T-cell (primary cell): ENCODE results near the gene MYOT. TPM values are rescaled to one million over a fixed set of nuclear protein-coding genes. Genes with fewer than 3 reads are reported as not detected.

Source experiments
- ATAC-seq, 4 experiments: fragments of 200-7000 bp in 3 of 4; fragments of 150-1000 bp in 1 of 4; cut with Tn5 transposase; replicated peaks in 1 of 4; 1 replicate in 3 of 4; 2 replicates in 1 of 4; pipeline ENCODE4 v1.10.0; 2021; ENCODE audit warnings: moderate library complexity in 3 of 4, mild to moderate bottlenecking in 2 of 4, moderate number of reproducible peaks in 1 of 4
- CTCF ChIA-PET, 2 donors: fragments of 300-600 bp; sonication (Branson Sonifier 250); formaldehyde crosslinking; loops; one replicate each; lab custom pipeline; 2022; ENCODE audit warnings: antibody characterized with exemption in 2 of 2; lab: Charles Lee
- POLR2A ChIA-PET, 2 donors: fragments of 300-600 bp; sonication (Branson Sonifier 250); formaldehyde crosslinking; loops; one replicate each; lab custom pipeline; 2022; ENCODE audit warnings: antibody characterized with exemption in 2 of 2; lab: Charles Lee
- DNase-seq, 35 experiments: peaks; one replicate each; pipeline versions ENCODE4 v3.0.0 to v3.0.0-alpha.2; 2013 to 2023
- H3K27ac ChIP-seq: one replicate; pipeline ENCODE4 v1.5.1; 2013; ENCODE audit warnings: low read length
- H3K27me3 ChIP-seq, 2 experiments: replicated peaks in 1 of 2; 1 replicate in 1 of 2; 2 replicates in 1 of 2; pipeline versions ENCODE4 v1.6.1 to v1.7.0; 2013; ENCODE audit warnings: low read length in 1 of 2, mixed read lengths in 1 of 2; ENCODE audit not compliant: control insufficient read depth in 2 of 2, insufficient read depth in 2 of 2; ENCODE audit errors: extremely low read depth in 1 of 2
- H3K36me3 ChIP-seq, 2 donors: 1 replicate in 1 of 2; 2 replicates in 1 of 2; pipeline versions ENCODE4 v1.6.1 to v1.7.0; 2013; ENCODE audit warnings: low read length in 1 of 2; ENCODE audit not compliant: control insufficient read depth in 2 of 2, insufficient read depth in 1 of 2; ENCODE audit errors: extremely low read depth in 1 of 2
- H3K4me1 ChIP-seq, 2 experiments: 1 replicate in 1 of 2; 2 replicates in 1 of 2; pipeline versions ENCODE4 v1.6.1 to v1.7.0; 2013; ENCODE audit warnings: low read length in 2 of 2, mixed read lengths in 1 of 2; ENCODE audit not compliant: insufficient read depth in 2 of 2, control insufficient read depth in 1 of 2; ENCODE audit errors: extremely low read depth in 1 of 2
- H3K4me3 ChIP-seq, 2 donors: 1 replicate in 1 of 2; 2 replicates in 1 of 2; pipeline versions ENCODE4 v1.5.1 to v1.7.0; 2013; ENCODE audit warnings: mild to moderate bottlenecking in 2 of 2, low read length in 1 of 2, moderate library complexity in 1 of 2; ENCODE audit not compliant: control insufficient read depth in 1 of 2; ENCODE audit errors: extremely low read depth in 1 of 2
- H3K9me3 ChIP-seq: 2 replicates; pipeline ENCODE4 v1.7.0; 2013
- H3K27ac Mint-ChIP-seq, 2 donors: one replicate each; pipeline ENCODE4 v1.8.0; 2020 to 2021; ENCODE audit warnings: mild to moderate bottlenecking in 2 of 2, mixed read lengths in 2 of 2
- H3K27me3 Mint-ChIP-seq, 2 donors: one replicate each; pipeline ENCODE4 v1.8.0; 2021 to 2022; ENCODE audit warnings: mixed read lengths in 2 of 2
- H3K36me3 Mint-ChIP-seq: one replicate; pipeline ENCODE4 v1.8.0; 2021; ENCODE audit warnings: mixed read lengths
- H3K4me1 Mint-ChIP-seq, 3 donors: one replicate each; pipeline ENCODE4 v1.8.0; 2020 to 2022; ENCODE audit warnings: mixed read lengths in 3 of 3, mild to moderate bottlenecking in 1 of 3
- H3K4me3 Mint-ChIP-seq, 3 donors: one replicate each; pipeline ENCODE4 v1.8.0; 2020 to 2022; ENCODE audit warnings: mild to moderate bottlenecking in 3 of 3, mixed read lengths in 3 of 3, moderate library complexity in 3 of 3
- H3K9me3 Mint-ChIP-seq, 3 donors: one replicate each; pipeline ENCODE4 v1.8.0; 2020 to 2022; ENCODE audit warnings: mixed read lengths in 3 of 3
- WGBS: methylation state at CpG from one replicate; pipeline ENCODE4 v1.1.5; 2013; ENCODE audit warnings: missing lambda C conversion rate; ENCODE audit not compliant: insufficient coverage; 5-methylcytosine and 5-hydroxymethylcytosine counted together
- total RNA-seq, 35 experiments: library from RNA in 6 of 35; stranded (reverse) in 6 of 35; fragments of 120-200 nt in 1 of 35; gene quantifications; one replicate each; pipeline versions ENCODE4 v1.2.1 to v1.2.4 and lab custom pipeline; 2013 to 2026

MYOT gene
- total RNA-seq, 5 donors from 2014 or later (not counting 1 experiment from before 2014, with no cell fraction given) = not detected

GRCh38 chr5:137871571-137871970, 3.9 kb downstream of the MYOT start:
- DNase-seq (no peak), ATAC-seq (no peak)
- Histone ChIP-seq H3K4me3 (no peak overlapping the region), H3K27me3 (no peaks in the 10 kb centered on the region), H3K9me3 (no peaks in the 10 kb centered on the region), H3K4me1 (no peaks in the 10 kb centered on the region), H3K36me3 (no peaks in the 10 kb centered on the region), H3K27ac (no peak overlapping the region)
- H3K27me3 Mint-ChIP-seq = no peaks in the 10 kb centered on the region
- WGBS = no CpG with 5 or more reads among the region's 3 CpGs
- ChIA-PET POLR2A (interaction anchor here in 1 of 2 donors (0.6 kb wide), 1 partner anchor 14 kb away, joined by 4 read pairs; no protein-coding TSS in a partner anchor), CTCF (no interaction called here)
- H3K9me3 Mint-ChIP-seq = no peaks in the 10 kb centered on the region
- no peak overlapping the region for H3K27ac Mint-ChIP-seq
- H3K36me3 Mint-ChIP-seq = no peaks in the 10 kb centered on the region
- no peaks in the 10 kb centered on the region for H3K4me1 Mint-ChIP-seq
- no peak overlapping the region for H3K4me3 Mint-ChIP-seq

- no peak for DNase-seq
- Mint-ChIP-seq H3K9me3 (no peaks in the 10 kb centered on the region), H3K4me1 (no peaks in the 10 kb centered on the region), H3K27ac (no peak overlapping the region), H3K4me3 (no peak overlapping the region), H3K27me3 (no peaks in the 10 kb centered on the region), H3K36me3 (no peaks in the 10 kb centered on the region)
- Histone ChIP-seq H3K27me3 (no peaks in the 10 kb centered on the region), H3K27ac (no peak overlapping the region), H3K4me1 (no peaks in the 10 kb centered on the region), H3K36me3 (no peaks in the 10 kb centered on the region), H3K4me3 (no peak overlapping the region), H3K9me3 (no peaks in the 10 kb centered on the region)
- POLR2A ChIA-PET = no interaction called here
- WGBS = 60% methylated on average over 1 of the region's 3 CpGs
- ATAC-seq = no peak
- CTCF ChIA-PET = interaction anchor here in 1 of 2 donors (0.6 kb wide), 1 partner anchor 121 kb away, joined by 5 read pairs; no protein-coding TSS in a partner anchor
Measured at GRCh38 chr5:137872466-137872865, 4.8 kb downstream of the MYOT start.

GRCh38 chr5:137876101-137876500, 8.4 kb downstream of the MYOT start:
- Histone ChIP-seq H3K27ac (no peak overlapping the region), H3K4me1 (no peaks in the 10 kb centered on the region), H3K27me3 (no peaks in the 10 kb centered on the region), H3K9me3 (no peaks in the 10 kb centered on the region), H3K36me3 (no peaks in the 10 kb centered on the region), H3K4me3 (no peak overlapping the region)
- ChIA-PET POLR2A (no interaction called here), CTCF (interaction anchor here in 1 of 2 donors (0.6 kb wide), 1 partner anchor 15 kb away, joined by 3 read pairs; no protein-coding TSS in a partner anchor)
- DNase-seq (no peak), ATAC-seq (no peak)
- Mint-ChIP-seq H3K4me1 (no peaks in the 10 kb centered on the region), H3K27me3 (no peaks in the 10 kb centered on the region), H3K36me3 (no peaks in the 10 kb centered on the region), H3K4me3 (no peak overlapping the region), H3K9me3 (no peaks in the 10 kb centered on the region), H3K27ac (no peak overlapping the region)

GRCh38 chr5:137880313-137880712, 12.7 kb downstream of the MYOT start:
- no peak overlapping the region for H3K4me3 ChIP-seq
- H3K27ac Mint-ChIP-seq = no peak overlapping the region
- peaks cover 6% of the 10 kb centered on the region for H3K36me3 Mint-ChIP-seq
- ATAC-seq (no peak), DNase-seq (no peak)
- H3K4me1 Mint-ChIP-seq = no peaks in the 10 kb centered on the region
- no peaks in the 10 kb centered on the region for H3K4me1 ChIP-seq
- no peaks in the 10 kb centered on the region for H3K9me3 Mint-ChIP-seq
- no peaks in the 10 kb centered on the region for H3K27me3 ChIP-seq
- ChIA-PET CTCF (no interaction called here), POLR2A (interaction anchor here in 1 of 2 donors (1.0 kb wide), 1 partner anchor 33 kb away, joined by 3 read pairs; no protein-coding TSS in a partner anchor)
- H3K27me3 Mint-ChIP-seq = no peaks in the 10 kb centered on the region
- H3K9me3 ChIP-seq = no peaks in the 10 kb centered on the region
- H3K36me3 ChIP-seq = no peaks in the 10 kb centered on the region
- no peak overlapping the region for H3K27ac ChIP-seq
- no peak overlapping the region for H3K4me3 Mint-ChIP-seq
- WGBS = no CpG with 5 or more reads among the region's 1 CpG

- no peaks in the 10 kb centered on the region for H3K9me3 Mint-ChIP-seq
Measured at GRCh38 chr5:137887831-137888230, 20.2 kb downstream of the MYOT start.

GRCh38 chr5:137888466-137888862, 20.8 kb downstream of the MYOT start:
- DNase-seq = no peak
- CTCF ChIA-PET = interaction anchor here (0.7 to 1.7 kb wide), 5 partner anchors 110 to 464 kb away, joined by 3 to 4 read pairs (median 4); partner anchors contain the start of gene KDM3B (in 1 of the 2)
- POLR2A ChIA-PET = no interaction called here
- H3K27me3 Mint-ChIP-seq = no peaks in the 10 kb centered on the region
- Histone ChIP-seq H3K4me3 (peak overlapping the region; percentile 52 to 74), H3K27ac (peak overlapping the region; percentile 94), H3K27me3 (no peaks in the 10 kb centered on the region), H3K9me3 (no peaks in the 10 kb centered on the region), H3K4me1 (peaks cover 2 to 16% of the 10 kb centered on the region in 2 experiments), H3K36me3 (no peaks in the 10 kb centered on the region)
- WGBS = 55% methylated on average over 5 of the region's 7 CpGs
- H3K4me3 Mint-ChIP-seq = peak overlapping the region; percentile 85 to 87 (median 85)
- peaks cover 23 to 26% (median 24%) of the 10 kb centered on the region in 3 donors for H3K4me1 Mint-ChIP-seq
- no peaks in the 10 kb centered on the region for H3K9me3 Mint-ChIP-seq
- no peaks in the 10 kb centered on the region for H3K36me3 Mint-ChIP-seq
- H3K27ac Mint-ChIP-seq = peak overlapping the region; percentile 86 to 91
- ATAC-seq = no peak

More at GRCh38 chr5:137887831-137888230, 20.2 kb downstream of the MYOT start:
- POLR2A ChIA-PET = no interaction called here
- H3K4me3 Mint-ChIP-seq = peak overlapping the region in 1 of 3 donors; percentile 87
- H3K27ac Mint-ChIP-seq = no peak overlapping the region
- peaks cover 2 to 16% of the 10 kb centered on the region in 2 experiments for H3K4me1 ChIP-seq
- H3K4me3 ChIP-seq = no peak overlapping the region
- WGBS = no CpG with 5 or more reads among the region's 2 CpGs
- H3K27ac ChIP-seq = peak overlapping the region; percentile 94
- no peak for ATAC-seq
- H3K9me3 ChIP-seq = no peaks in the 10 kb centered on the region
- DNase-seq = peak in 1 of 35 experiments; percentile 3
- peaks cover 3% of the 10 kb centered on the region for H3K36me3 Mint-ChIP-seq
- no peaks in the 10 kb centered on the region for H3K27me3 ChIP-seq
- CTCF ChIA-PET = interaction anchor here (0.8 to 1.7 kb wide), 2 partner anchors 109 to 148 kb away, joined by 3 to 4 read pairs; no protein-coding TSS in a partner anchor
- H3K27me3 Mint-ChIP-seq = no peaks in the 10 kb centered on the region
- H3K36me3 ChIP-seq = no peaks in the 10 kb centered on the region
- H3K4me1 Mint-ChIP-seq = peaks cover 23 to 26% (median 24%) of the 10 kb centered on the region in 3 donors
